ENCODE results near the gene P2RX6. TPM values are rescaled to one million over a fixed set of nuclear protein-coding genes. Genes with fewer than 3 reads are reported as not detected.
A peak's percentile ranks its signal among the peaks of the same experiment; 100 is the strongest.

The P2RX6 gene
- total RNA-seq, 1 experiment from 2014 or later = 9.2 TPM

DNA sequence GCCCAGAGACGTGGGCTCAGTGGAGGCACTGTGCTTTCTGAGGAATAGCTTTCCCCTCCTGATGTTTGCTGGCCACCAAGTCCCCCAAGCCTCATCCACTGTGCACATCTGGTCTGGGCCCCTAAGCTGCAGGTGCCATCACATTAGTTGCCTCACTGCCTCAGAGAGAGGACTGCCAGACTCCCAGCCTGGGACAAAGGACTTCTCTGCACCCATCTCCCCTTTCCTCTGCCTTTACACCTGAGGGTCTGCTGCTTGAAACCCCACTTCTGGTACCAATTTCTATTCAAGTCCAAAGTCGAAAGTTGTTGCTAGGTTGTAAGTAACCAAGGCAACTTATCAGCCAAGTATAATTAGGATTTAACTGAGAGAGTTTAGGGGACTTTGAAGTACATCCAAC is 36.5 kb upstream of the P2RX6 start:
- in situ Hi-C loops (cut with HindIII; ENCODE audit: low pct_unique_long_range_greater_than_20kb, low sequenced_read_pairs) = no loop called here

DNA sequence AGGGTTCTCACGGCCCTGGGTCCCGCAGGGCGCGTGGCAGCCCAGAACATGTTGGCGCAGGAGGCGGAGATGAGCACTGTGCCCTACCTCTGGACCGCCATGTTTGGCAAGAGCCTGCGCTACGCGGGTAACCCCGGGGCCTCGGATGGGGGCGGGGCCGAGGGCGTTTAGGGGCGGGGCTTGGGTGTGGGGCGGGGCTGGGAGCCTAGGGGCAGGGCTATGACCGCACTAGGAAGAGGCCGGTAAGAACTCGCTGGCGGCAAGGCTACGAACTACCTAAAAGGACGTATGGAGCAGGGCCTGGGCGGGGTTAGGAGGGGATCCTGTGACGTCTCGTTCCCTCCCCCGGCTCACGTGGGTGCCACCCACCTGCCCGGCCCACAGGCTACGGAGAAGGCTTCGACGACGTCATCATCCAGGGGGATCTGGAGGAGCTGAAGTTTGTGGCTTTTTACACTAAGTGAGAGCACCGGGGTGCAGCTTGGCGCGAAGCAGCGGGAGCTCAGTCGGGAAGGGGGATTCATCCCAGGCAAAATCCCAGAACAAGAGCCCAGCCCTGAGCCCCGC is 35.6 kb upstream of the P2RX6 start:
- in situ Hi-C loops (cut with HindIII; ENCODE audit: low pct_unique_long_range_greater_than_20kb, low sequenced_read_pairs) = no loop called here
- DNase-seq (ENCODE audit: low read depth) = peak; percentile 64

More for the DNA sequence above, 36.5 kb upstream of the P2RX6 start:
- no peak for DNase-seq (ENCODE audit: low read depth)

- in situ Hi-C loops (cut with HindIII; ENCODE audit: low pct_unique_long_range_greater_than_20kb, low sequenced_read_pairs) = no loop called here
- no peak for DNase-seq (ENCODE audit: low read depth)
Observed at GRCh38 chr22:20979940-20980453, 35.0 kb upstream of the P2RX6 start.

DNA sequence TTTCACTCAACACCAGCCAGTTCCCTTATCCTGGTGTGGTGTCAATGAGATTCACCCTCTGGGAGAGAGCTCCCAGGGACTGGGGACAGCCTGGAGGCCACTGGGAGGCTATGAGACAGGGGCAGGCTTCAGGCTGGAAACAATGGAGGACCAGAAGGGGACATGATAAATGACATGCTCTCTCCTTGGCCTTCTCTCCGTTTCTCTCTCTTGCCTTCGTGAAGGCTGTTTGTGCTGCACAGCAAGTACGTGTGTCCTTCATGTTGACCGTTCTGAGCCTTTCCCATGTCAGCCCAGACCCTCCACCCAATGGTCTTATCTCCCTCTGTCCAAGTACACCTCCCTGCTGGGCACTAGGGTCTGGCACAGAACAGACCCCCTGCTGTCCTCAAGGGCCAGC is 34.4 kb upstream of the P2RX6 start:
- in situ Hi-C loops (cut with HindIII; ENCODE audit: low pct_unique_long_range_greater_than_20kb, low sequenced_read_pairs) = no loop called here
- DNase-seq (ENCODE audit: low read depth) = no peak

DNA sequence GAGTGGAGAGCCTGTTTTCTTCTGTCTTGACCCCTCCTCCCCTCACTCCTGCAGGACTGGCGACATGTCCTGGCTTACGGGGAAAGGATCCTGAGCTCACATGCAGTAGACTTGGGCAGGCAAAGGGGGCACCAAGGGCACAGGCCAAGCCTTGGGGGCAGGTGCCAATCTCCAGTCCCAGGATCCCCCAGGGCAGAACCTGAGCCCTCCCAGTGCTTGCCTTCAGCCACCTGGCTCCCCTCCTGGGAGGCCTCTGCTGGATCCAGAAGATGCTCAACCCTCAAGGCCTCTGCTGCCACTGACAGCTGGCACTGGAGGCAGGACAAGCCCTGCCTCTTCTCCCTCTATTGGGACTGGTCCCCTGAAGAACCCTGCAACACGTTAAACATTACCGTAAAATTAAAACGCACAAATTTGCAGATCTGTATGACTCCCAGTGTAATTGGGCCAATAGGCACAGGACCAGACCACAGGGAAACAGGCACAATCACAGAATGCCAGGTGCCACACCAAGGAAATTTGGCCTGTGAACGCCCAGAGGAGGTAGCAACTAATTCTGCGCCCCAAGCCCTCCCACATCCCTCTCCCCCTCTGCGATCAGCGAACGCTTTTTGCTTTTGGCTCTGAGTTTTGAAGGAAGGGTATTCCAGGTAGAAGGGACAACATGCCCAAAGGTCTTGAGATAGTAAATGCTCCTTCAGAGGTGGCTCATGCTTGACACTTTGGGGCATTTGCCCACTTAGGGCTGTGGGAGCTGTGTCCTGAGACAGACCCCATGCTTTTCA is 33.8 kb upstream of the P2RX6 start:
- in situ Hi-C loops (cut with HindIII; ENCODE audit: low pct_unique_long_range_greater_than_20kb, low sequenced_read_pairs) = no loop called here
- no peak for DNase-seq (ENCODE audit: low read depth)

DNA sequence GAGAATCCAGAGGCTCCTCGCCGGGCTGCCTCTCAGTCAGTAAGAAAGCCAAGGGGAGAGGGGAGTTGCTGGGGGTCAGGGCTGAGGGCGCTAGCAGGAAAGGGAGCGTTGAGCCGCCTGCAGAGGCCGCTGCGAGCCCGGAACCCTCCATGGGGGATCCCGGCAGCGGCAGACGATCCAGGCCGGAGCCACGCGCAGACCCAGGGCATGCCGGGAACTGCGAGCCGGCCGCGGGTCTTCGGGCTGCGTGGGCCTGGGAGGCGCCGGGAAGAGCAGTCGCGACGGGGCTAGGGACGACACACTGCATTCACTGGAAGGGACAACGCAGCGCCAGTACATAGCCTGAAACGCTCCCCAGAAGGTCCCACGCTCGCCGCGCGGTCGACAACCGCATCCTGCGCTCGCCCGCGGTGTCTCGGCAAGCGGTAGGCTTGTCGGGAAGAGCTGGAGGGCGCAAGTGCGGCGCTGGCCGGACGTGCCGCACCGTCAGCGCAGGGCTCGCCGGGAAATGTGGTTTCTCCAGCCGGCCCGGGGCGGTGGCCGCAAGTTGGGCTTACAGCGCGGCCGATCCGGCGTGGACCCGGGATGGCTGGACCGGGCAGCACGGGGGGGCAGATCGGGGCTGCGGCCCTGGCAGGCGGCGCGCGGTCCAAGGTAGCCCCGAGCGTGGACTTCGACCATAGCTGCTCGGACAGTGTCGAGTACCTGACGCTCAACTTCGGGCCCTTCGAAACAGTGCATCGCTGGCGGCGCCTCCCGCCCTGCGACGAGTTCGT is 33.0 kb upstream of the P2RX6 start, which contains the start of gene LZTR1:
LZTR1 (plus strand) TSS at position 511 of the 776 bp plus-strand sequence; CDS start at position 586, 75 bp downstream.
- in situ Hi-C loops (cut with HindIII; ENCODE audit: low pct_unique_long_range_greater_than_20kb, low sequenced_read_pairs) = no loop called here
- peak; percentile 87 for DNase-seq (ENCODE audit: low read depth)

- in situ Hi-C loops (cut with HindIII; ENCODE audit: low pct_unique_long_range_greater_than_20kb, low sequenced_read_pairs) = no loop called here
- DNase-seq (ENCODE audit: low read depth) = no peak
Observed at GRCh38 chr22:20982563-20982882, 32.4 kb upstream of the P2RX6 start.

DNA sequence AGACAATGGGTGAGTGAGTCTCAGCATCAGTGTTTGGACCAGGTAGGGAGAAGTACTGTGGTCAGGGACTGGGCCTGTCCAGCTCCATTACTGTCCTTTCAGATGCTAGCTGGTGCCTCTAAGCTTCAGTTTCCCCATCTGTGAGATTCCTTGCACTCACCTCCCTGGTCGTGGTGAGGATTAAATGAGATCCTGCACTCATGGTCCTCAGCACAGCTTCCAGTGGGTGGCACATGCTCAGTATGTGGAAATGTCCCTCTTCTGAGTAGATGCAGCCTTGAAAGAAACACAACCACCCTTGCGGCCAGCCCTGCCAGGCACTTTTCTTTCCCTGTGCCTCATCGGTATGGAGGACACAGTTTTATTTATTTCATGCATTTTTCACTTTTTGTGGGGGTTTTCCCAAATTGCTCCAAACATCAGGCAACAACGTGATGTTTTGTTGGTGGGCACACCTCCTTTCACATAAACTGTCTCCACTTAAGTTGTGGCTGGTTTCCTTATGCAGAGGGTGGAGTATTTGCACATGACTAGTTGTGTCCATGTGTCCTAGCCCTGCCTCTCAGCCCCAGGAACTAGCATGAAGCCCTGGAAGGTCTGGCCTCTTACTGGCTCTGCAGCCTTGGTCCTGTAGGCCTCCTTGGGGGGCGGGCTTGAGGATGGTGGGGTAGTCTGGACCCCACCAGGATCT is 31.7 kb upstream of the P2RX6 start:
- no peak for DNase-seq (ENCODE audit: low read depth)
- in situ Hi-C loops (cut with HindIII; ENCODE audit: low pct_unique_long_range_greater_than_20kb, low sequenced_read_pairs) = no loop called here

DNA sequence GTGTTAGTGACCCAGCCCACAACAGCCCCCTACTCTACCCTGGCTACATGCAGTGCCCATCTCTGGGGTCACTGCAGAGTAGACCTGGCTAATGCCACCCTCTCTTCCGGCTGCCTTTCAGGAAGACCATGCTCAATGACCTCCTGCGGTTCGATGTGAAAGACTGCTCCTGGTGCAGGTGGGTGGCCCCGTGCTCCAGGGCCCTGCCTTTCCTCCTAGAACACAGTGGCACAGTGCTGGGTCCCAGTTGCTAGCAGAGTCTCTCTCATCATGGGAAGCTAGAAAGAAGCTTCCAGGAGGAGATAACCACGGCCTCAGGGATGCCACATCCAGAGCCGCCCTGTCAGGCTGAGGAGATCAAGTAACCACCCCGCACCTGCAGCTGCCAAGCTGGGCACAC is 29.2 kb upstream of the P2RX6 start:
- DNase-seq (ENCODE audit: low read depth) = no peak
- in situ Hi-C loops (cut with HindIII; ENCODE audit: low pct_unique_long_range_greater_than_20kb, low sequenced_read_pairs) = no loop called here

GRCh38 chr22:20986365-20986764 is 28.6 kb upstream of the P2RX6 start:
- in situ Hi-C loops (cut with HindIII; ENCODE audit: low pct_unique_long_range_greater_than_20kb, low sequenced_read_pairs) = no loop called here
- no peak for DNase-seq (ENCODE audit: low read depth)

GRCh38 chr22:20987375-20987774 is 27.6 kb upstream of the P2RX6 start:
- DNase-seq (ENCODE audit: low read depth) = no peak
- in situ Hi-C loops (cut with HindIII; ENCODE audit: low pct_unique_long_range_greater_than_20kb, low sequenced_read_pairs) = no loop called here

GRCh38 chr22:20988573-20989322 is 26.2 kb upstream of the P2RX6 start:
- in situ Hi-C loops (cut with HindIII; ENCODE audit: low pct_unique_long_range_greater_than_20kb, low sequenced_read_pairs) = no loop called here
- no peak for DNase-seq (ENCODE audit: low read depth)

GRCh38 chr22:20989323-20990138 is 25.4 kb upstream of the P2RX6 start:
- DNase-seq (ENCODE audit: low read depth) = no peak
- in situ Hi-C loops (cut with HindIII; ENCODE audit: low pct_unique_long_range_greater_than_20kb, low sequenced_read_pairs) = no loop called here

DNA sequence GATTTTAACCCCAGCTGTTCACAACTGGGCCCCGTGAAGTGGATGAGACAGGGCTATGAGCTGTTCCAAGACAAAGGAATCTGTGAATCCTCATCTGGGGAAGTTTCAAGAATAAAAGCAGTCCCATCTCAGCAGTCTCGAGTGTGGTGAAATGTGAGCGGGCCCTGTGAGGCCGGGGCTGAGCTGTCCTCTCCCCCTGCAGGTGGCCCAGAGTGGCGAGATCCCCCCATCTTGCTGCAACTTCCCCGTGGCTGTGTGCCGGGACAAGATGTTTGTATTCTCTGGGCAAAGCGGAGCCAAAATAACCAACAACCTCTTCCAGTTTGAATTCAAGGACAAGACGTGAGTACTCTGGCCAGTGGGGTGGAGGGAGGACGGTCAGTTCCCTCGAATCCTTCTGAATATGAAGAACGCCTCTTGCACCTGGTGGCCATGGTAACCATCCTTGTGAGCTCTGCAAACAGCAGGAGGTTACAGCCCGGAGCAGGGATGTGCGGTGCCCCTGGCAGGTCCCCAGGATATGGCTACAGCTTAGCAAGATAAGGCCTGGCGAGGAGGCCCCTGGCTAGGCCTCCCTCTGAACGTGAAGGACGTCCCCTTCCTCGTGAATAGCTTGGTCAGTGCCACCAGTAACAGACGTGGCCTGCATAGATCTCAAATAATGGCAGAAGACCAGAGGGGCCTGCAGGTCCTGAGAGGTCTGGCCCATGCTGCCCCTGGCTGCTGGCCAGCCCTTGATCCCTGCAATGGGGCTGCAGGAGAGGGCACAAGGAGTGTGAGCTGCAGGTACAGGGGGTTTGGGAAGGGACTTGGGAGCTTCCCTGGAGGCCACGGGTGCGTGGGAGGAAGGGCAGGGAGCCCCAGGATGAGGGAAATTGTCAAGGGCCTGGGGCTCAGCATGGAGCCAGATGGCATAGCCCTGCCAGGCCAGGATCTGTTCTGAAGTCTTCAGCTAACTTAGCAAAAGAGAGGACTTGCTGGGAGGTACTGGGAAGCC is 24.5 kb upstream of the P2RX6 start:
- in situ Hi-C loops (cut with HindIII; ENCODE audit: low pct_unique_long_range_greater_than_20kb, low sequenced_read_pairs) = no loop called here
- no peak for DNase-seq (ENCODE audit: low read depth)

DNA sequence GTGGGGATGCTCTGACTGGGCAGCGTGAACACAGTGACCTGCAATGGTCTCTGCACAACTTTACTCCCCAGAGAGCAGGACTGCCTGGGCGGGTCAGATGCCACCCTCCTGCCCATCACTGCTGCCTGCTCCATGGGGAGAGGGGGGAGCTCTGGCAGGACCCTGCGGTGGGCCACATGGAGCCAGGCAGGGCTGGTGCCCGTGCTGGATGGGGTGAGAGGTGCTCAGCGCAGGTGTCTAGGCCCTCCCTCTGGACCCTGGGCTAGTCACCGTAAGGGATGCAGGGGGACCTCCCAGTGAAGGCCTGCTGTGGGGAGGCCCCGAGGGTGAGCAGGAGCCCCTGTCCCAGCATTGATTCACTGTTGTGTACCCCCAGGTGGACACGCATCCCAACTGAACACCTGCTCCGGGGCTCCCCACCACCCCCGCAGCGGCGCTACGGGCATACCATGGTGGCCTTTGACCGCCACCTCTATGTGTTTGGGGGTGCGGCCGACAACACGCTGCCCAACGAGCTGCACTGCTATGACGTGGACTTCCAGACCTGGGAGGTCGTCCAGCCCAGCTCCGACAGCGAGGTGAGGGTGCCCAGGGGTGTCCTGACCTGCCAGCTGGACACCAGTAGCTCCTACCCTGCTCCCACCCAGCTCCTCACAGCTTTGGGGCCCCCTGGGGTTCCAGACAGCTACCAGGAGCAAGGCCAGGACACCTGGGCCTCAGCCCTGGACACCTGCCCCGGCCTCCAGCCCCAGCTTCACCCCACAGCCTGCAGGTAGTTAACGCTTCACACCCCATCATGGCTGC is 23.5 kb upstream of the P2RX6 start:
- DNase-seq (ENCODE audit: low read depth) = no peak

More for the DNA sequence above, 23.5 kb upstream of the P2RX6 start:
- in situ Hi-C loops (cut with HindIII; ENCODE audit: low pct_unique_long_range_greater_than_20kb, low sequenced_read_pairs) = no loop called here
